Activated T-cell treated with anti-CD3 and anti-CD28 coated beads for 24 hours (primary cell): ENCODE data around the gene PI16.
"Not testable (repeated sequence)": the region's sequence is repeated elsewhere in the genome, so short reads cannot be mapped to it uniquely, and the experiment has no call there.

Experiments used
- DNase-seq: peaks from one replicate; pipeline ENCODE4 v3.0.0-alpha.2; 2020; ENCODE audit warnings: low read depth

The PI16 gene

GRCh38 chr6:36929152-36929551 lies 25.4 kb upstream of the PI16 start:
- DNase-seq: no peak

GRCh38 chr6:36929607-36930006 lies 24.9 kb upstream of the PI16 start:
- no peak for DNase-seq

- DNase-seq: no peak
Measured at GRCh38 chr6:36930483-36930882, 24.1 kb upstream of the PI16 start.

- no peak for DNase-seq
Measured at GRCh38 chr6:36933102-36933501, 21.4 kb upstream of the PI16 start.

GRCh38 chr6:36933519-36933918 lies 21.0 kb upstream of the PI16 start:
- DNase-seq: no peak

- no peak for DNase-seq
Measured at GRCh38 chr6:36934901-36935300, 19.6 kb upstream of the PI16 start.

- DNase-seq: no peak
Measured at GRCh38 chr6:36936824-36937223, 17.7 kb upstream of the PI16 start.

GRCh38 chr6:36937896-36938295 lies 16.6 kb upstream of the PI16 start:
- no peak for DNase-seq

GRCh38 chr6:36938536-36938935 lies 16.0 kb upstream of the PI16 start:
- no peak for DNase-seq

GRCh38 chr6:36939005-36939404 lies 15.5 kb upstream of the PI16 start:
- DNase-seq: not testable (repeated sequence)

- DNase-seq: no peak
Measured at GRCh38 chr6:36940027-36940426, 14.5 kb upstream of the PI16 start.

- not testable (repeated sequence) for DNase-seq
Measured at GRCh38 chr6:36941561-36941960, 13.0 kb upstream of the PI16 start.

GRCh38 chr6:36942329-36942728 lies 12.2 kb upstream of the PI16 start:
- not testable (repeated sequence) for DNase-seq

GRCh38 chr6:36944650-36945049 lies 9.9 kb upstream of the PI16 start:
- DNase-seq: no peak

- DNase-seq: no peak
Measured at GRCh38 chr6:36945301-36945700, 9.2 kb upstream of the PI16 start.

- DNase-seq: no peak
Measured at GRCh38 chr6:36946526-36946925, 8.0 kb upstream of the PI16 start.

GRCh38 chr6:36947570-36948351 lies 6.8 kb upstream of the PI16 start:
- no peak for DNase-seq

GRCh38 chr6:36949076-36949475 lies 5.5 kb upstream of the PI16 start:
- not testable (repeated sequence) for DNase-seq

- no peak for DNase-seq
Measured at GRCh38 chr6:36949636-36950035, 4.9 kb upstream of the PI16 start.

- DNase-seq: no peak
Measured at GRCh38 chr6:36953931-36954261, 642 bp upstream of the PI16 start.

GRCh38 chr6:36955136-36955535 lies 598 bp downstream of the PI16 start:
- no peak for DNase-seq

- no peak for DNase-seq
Measured at GRCh38 chr6:36955671-36956445, 1.3 kb downstream of the PI16 start.

- no peak for DNase-seq
Measured at GRCh38 chr6:36956446-36956820, 1.9 kb downstream of the PI16 start.
